22Rv1 (cell line): ENCODE measurements around the gene LGALS12.

Source experiments
- H3K27ac ChIP-seq: fragments of 450-650 bp; 2 replicates; pipeline ENCODE4 v1.5.1; 2017
- CTCF ChIP-seq: fragments of 450-650 bp; IDR thresholded peaks from 2 replicates; pipeline ENCODE4 v1.5.1; 2017; ENCODE audit warnings: mild to moderate bottlenecking
- ZFX ChIP-seq: fragments of 450-650 bp; IDR thresholded peaks from 2 replicates; pipeline ENCODE4 v1.6.1; 2017; ENCODE audit warnings: antibody characterized with exemption, borderline replicate concordance

Gene LGALS12

GRCh38 chr11:63511048-63511748, 5.3 kb downstream of the LGALS12 start:
- TF ChIP-seq CTCF, result no peak
- no peak for TF ChIP-seq ZFX
- H3K27ac ChIP-seq, result no peak overlapping the region

GRCh38 chr11:63512816-63513215, 6.9 kb downstream of the LGALS12 start:
- no peak for TF ChIP-seq CTCF
- TF ChIP-seq ZFX, result no peak
- no peak overlapping the region for H3K27ac ChIP-seq

GRCh38 chr11:63516109-63516508, 10.2 kb downstream of the LGALS12 start:
- H3K27ac ChIP-seq, result no peak overlapping the region
- TF ChIP-seq ZFX, result no peak
- TF ChIP-seq CTCF, result no peak

GRCh38 chr11:63517156-63517555, 11.3 kb downstream of the LGALS12 start:
- no peak overlapping the region for H3K27ac ChIP-seq
- TF ChIP-seq CTCF (no peak), ZFX (no peak)

GRCh38 chr11:63518548-63518947, 12.7 kb downstream of the LGALS12 start:
- H3K27ac ChIP-seq, result no peak overlapping the region
- TF ChIP-seq CTCF (no peak), ZFX (no peak)

GRCh38 chr11:63520606-63521170, 14.8 kb downstream of the LGALS12 start:
- TF ChIP-seq ZFX (no peak), CTCF (no peak)
- no peak overlapping the region for H3K27ac ChIP-seq

GRCh38 chr11:63521896-63522295, 16.0 kb downstream of the LGALS12 start:
- TF ChIP-seq ZFX (no peak), CTCF (no peak)
- H3K27ac ChIP-seq, result no peak overlapping the region
